Activated naive CD8-positive, alpha-beta T cell treated with anti-CD3 and anti-CD28 coated beads, Interleukin-2, amount 50 U/mL, for 24 hours (primary cell): Measurements from ENCODE around the gene DPP4.
A peak's percentile ranks its signal among the peaks of the same experiment; 100 is the strongest.

Source experiments
- ATAC-seq: fragments of 150-1000 bp; cut with Tn5 transposase; one replicate; pipeline ENCODE4 v1.10.0; 2021
- DNase-seq: peaks from one replicate; pipeline ENCODE4 v3.0.0; 2021
- H3K27ac Mint-ChIP-seq: one replicate; pipeline ENCODE4 v1.8.0; 2021; ENCODE audit warnings: mild to moderate bottlenecking, mixed read lengths
- H3K27me3 Mint-ChIP-seq: one replicate; pipeline ENCODE4 v1.8.0; 2021; ENCODE audit warnings: mixed read lengths
- H3K36me3 Mint-ChIP-seq: one replicate; pipeline ENCODE4 v1.8.0; 2021; ENCODE audit warnings: low read depth, mixed read lengths
- H3K4me1 Mint-ChIP-seq: one replicate; pipeline ENCODE4 v1.8.0; 2021; ENCODE audit warnings: mixed read lengths
- H3K4me3 Mint-ChIP-seq: one replicate; pipeline ENCODE4 v1.8.0; 2021; ENCODE audit warnings: mild to moderate bottlenecking, moderate library complexity, mixed read lengths
- H3K9me3 Mint-ChIP-seq: one replicate; pipeline ENCODE4 v1.8.0; 2021; ENCODE audit warnings: mixed read lengths

DPP4 gene

DNA sequence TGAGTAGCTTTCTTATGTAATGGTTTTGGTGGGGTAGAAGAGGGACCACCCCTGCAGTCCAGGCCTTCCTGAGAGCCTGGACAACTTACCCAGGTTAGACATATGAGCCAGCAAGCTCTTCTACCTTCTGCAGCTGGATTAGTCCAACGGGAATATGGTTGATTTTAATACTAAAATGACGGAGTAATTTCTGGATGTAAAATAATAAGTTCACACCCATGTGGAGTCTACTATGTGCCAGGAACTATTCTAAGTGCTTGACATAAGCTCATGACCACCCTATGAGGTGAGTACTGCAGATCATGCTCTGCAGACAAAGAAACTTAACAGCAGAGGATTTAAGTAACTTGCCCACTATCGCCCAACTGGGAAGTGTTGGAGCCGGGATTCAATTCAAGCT, 45.5 kb downstream of the DPP4 start:
- H3K36me3 Mint-ChIP-seq, result peaks cover 19% of the 10 kb centered on the region
- no peaks in the 10 kb centered on the region for H3K9me3 Mint-ChIP-seq
- H3K4me3 Mint-ChIP-seq, result no peak overlapping the region
- DNase-seq, result no peak
- no peaks in the 10 kb centered on the region for H3K27me3 Mint-ChIP-seq
- no peak overlapping the region for H3K27ac Mint-ChIP-seq
- no peak for ATAC-seq
- H3K4me1 Mint-ChIP-seq, result peaks cover 22% of the 10 kb centered on the region

- DNase-seq, result no peak
- peaks cover 5% of the 10 kb centered on the region for H3K36me3 Mint-ChIP-seq
Measured at GRCh38 chr2:162025121-162025911, 48.7 kb downstream of the DPP4 start.

GRCh38 chr2:162022290-162022945, 51.6 kb downstream of the DPP4 start:
- DNase-seq (no peak), ATAC-seq (peak; percentile 47)
- Mint-ChIP-seq H3K27ac (no peak overlapping the region), H3K4me1 (peaks cover 38% of the 10 kb centered on the region), H3K36me3 (peaks cover 3% of the 10 kb centered on the region), H3K27me3 (no peaks in the 10 kb centered on the region), H3K9me3 (no peaks in the 10 kb centered on the region), H3K4me3 (no peak overlapping the region)

More at GRCh38 chr2:162025121-162025911, 48.7 kb downstream of the DPP4 start:
- ATAC-seq, result peak; percentile 41
- Mint-ChIP-seq H3K9me3 (no peaks in the 10 kb centered on the region), H3K4me3 (no peak overlapping the region), H3K27ac (no peak overlapping the region), H3K27me3 (no peaks in the 10 kb centered on the region), H3K4me1 (peaks cover 42% of the 10 kb centered on the region)

DNA sequence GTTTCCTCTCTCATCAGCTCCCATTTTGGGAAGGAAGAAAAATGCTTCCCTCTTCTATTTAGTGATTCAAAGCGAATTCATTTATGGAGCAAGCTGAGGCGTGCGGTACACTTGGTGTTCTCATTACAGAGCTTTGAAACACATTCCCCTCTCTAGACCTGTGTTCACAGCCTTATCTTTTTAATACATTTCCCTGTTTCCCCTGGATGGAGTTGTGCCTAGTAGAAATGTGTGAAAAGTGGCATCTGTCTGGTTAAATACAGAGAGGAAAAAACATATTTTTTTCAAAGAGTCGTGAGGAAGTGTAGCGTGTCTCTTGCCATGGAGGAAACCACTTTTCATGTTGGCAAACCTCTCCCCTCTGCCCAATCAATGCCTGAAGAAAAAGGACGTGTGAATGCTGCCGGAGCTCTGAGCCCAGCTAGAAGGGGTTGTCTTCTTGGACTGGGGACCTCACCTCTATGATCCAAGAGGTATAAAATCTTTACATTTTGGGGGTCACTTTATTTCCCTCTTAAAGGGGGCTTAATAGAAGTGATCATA, 52.4 kb downstream of the DPP4 start:
- Mint-ChIP-seq H3K9me3 (no peaks in the 10 kb centered on the region), H3K27ac (peak overlapping the region; percentile 28), H3K4me1 (peaks cover 38% of the 10 kb centered on the region), H3K27me3 (no peaks in the 10 kb centered on the region), H3K36me3 (peaks cover 2% of the 10 kb centered on the region), H3K4me3 (no peak overlapping the region)
- DNase-seq (no peak), ATAC-seq (no peak)

- Mint-ChIP-seq H3K9me3 (no peaks in the 10 kb centered on the region), H3K4me1 (peaks cover 39% of the 10 kb centered on the region), H3K27ac (no peak overlapping the region), H3K27me3 (no peaks in the 10 kb centered on the region), H3K4me3 (no peak overlapping the region), H3K36me3 (peaks cover 14% of the 10 kb centered on the region)
- DNase-seq, result no peak
- ATAC-seq, result no peak
Measured at GRCh38 chr2:162018530-162018929, 55.5 kb downstream of the DPP4 start.

GRCh38 chr2:162017233-162017632, 56.8 kb downstream of the DPP4 start:
- Mint-ChIP-seq H3K9me3 (no peaks in the 10 kb centered on the region), H3K27ac (no peak overlapping the region), H3K27me3 (no peaks in the 10 kb centered on the region), H3K36me3 (peaks cover 16% of the 10 kb centered on the region), H3K4me3 (no peak overlapping the region), H3K4me1 (peaks cover 39% of the 10 kb centered on the region)
- ATAC-seq (no peak), DNase-seq (no peak)

GRCh38 chr2:162016080-162016479, 57.9 kb downstream of the DPP4 start:
- ATAC-seq (no peak), DNase-seq (no peak)
- H3K27me3 Mint-ChIP-seq, result no peaks in the 10 kb centered on the region
- peaks cover 16% of the 10 kb centered on the region for H3K36me3 Mint-ChIP-seq
- H3K4me1 Mint-ChIP-seq, result peaks cover 40% of the 10 kb centered on the region
- no peak overlapping the region for H3K4me3 Mint-ChIP-seq
- no peak overlapping the region for H3K27ac Mint-ChIP-seq
- no peaks in the 10 kb centered on the region for H3K9me3 Mint-ChIP-seq

DNA sequence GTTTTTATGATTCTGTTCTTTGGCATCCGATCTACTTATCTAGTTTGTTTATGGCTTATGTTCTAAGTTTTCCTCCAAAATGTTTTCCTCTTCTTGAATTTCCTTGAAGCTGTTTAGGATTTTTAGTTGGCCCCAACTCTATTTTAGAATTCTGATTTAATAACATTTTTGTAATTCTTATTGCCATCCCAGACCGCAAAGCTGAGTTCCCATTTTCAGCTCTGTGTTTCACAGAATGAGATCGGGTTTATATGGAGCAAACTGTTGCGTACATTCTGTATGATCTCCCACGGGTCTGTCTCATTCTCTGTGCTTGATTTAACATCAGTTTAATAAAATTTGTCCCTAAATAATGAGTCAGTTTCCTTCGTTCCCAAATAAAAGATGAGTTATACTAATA, 59.3 kb downstream of the DPP4 start:
- H3K9me3 Mint-ChIP-seq, result no peaks in the 10 kb centered on the region
- DNase-seq (no peak), ATAC-seq (no peak)
- H3K27me3 Mint-ChIP-seq, result no peaks in the 10 kb centered on the region
- peak overlapping the region; percentile 92 for H3K27ac Mint-ChIP-seq
- H3K36me3 Mint-ChIP-seq, result peaks cover 14% of the 10 kb centered on the region
- peaks cover 48% of the 10 kb centered on the region for H3K4me1 Mint-ChIP-seq
- H3K4me3 Mint-ChIP-seq, result no peak overlapping the region

GRCh38 chr2:162013514-162014475, 60.2 kb downstream of the DPP4 start:
- H3K27me3 Mint-ChIP-seq, result no peaks in the 10 kb centered on the region
- peak overlapping the region; percentile 92 for H3K27ac Mint-ChIP-seq
- ATAC-seq (no peak), DNase-seq (no peak)
- H3K36me3 Mint-ChIP-seq, result peaks cover 14% of the 10 kb centered on the region
- no peaks in the 10 kb centered on the region for H3K9me3 Mint-ChIP-seq
- H3K4me3 Mint-ChIP-seq, result peak overlapping the region; percentile 59
- H3K4me1 Mint-ChIP-seq, result peaks cover 52% of the 10 kb centered on the region

- peak overlapping the region; percentile 18 for H3K4me3 Mint-ChIP-seq
- ATAC-seq (peak; percentile 30), DNase-seq (no peak)
- peaks cover 14% of the 10 kb centered on the region for H3K36me3 Mint-ChIP-seq
- H3K27ac Mint-ChIP-seq, result peak overlapping the region; percentile 92
- peaks cover 55% of the 10 kb centered on the region for H3K4me1 Mint-ChIP-seq
- no peaks in the 10 kb centered on the region for H3K9me3 Mint-ChIP-seq
- no peaks in the 10 kb centered on the region for H3K27me3 Mint-ChIP-seq
Measured at GRCh38 chr2:162012565-162013058, 61.4 kb downstream of the DPP4 start.

GRCh38 chr2:162011706-162012564, 62.1 kb downstream of the DPP4 start:
- no peaks in the 10 kb centered on the region for H3K9me3 Mint-ChIP-seq
- no peaks in the 10 kb centered on the region for H3K27me3 Mint-ChIP-seq
- ATAC-seq (peak; percentile 89), DNase-seq (no peak)
- H3K27ac Mint-ChIP-seq, result peak overlapping the region; percentile 92
- peaks cover 14% of the 10 kb centered on the region for H3K36me3 Mint-ChIP-seq
- H3K4me1 Mint-ChIP-seq, result peaks cover 59% of the 10 kb centered on the region
- H3K4me3 Mint-ChIP-seq, result no peak overlapping the region

- Mint-ChIP-seq H3K27me3 (no peaks in the 10 kb centered on the region), H3K4me3 (no peak overlapping the region), H3K36me3 (peaks cover 9% of the 10 kb centered on the region), H3K27ac (no peak overlapping the region), H3K9me3 (no peaks in the 10 kb centered on the region), H3K4me1 (peaks cover 49% of the 10 kb centered on the region)
- no peak for ATAC-seq
- no peak for DNase-seq
Measured at GRCh38 chr2:162009543-162009942, 64.5 kb downstream of the DPP4 start.

- H3K36me3 Mint-ChIP-seq, result peaks cover 5% of the 10 kb centered on the region
- H3K27ac Mint-ChIP-seq, result no peak overlapping the region
- DNase-seq, result no peak
- ATAC-seq, result no peak
- H3K4me1 Mint-ChIP-seq, result peaks cover 33% of the 10 kb centered on the region
- no peaks in the 10 kb centered on the region for H3K27me3 Mint-ChIP-seq
- H3K4me3 Mint-ChIP-seq, result no peak overlapping the region
- H3K9me3 Mint-ChIP-seq, result no peaks in the 10 kb centered on the region
Measured at GRCh38 chr2:162007447-162008040, 66.5 kb downstream of the DPP4 start.
